ENCODE results near the gene UNC5B. TPM values are rescaled to one million over a fixed set of nuclear protein-coding genes. Genes with fewer than 3 reads are reported as not detected.

The UNC5B gene
- total RNA-seq, 1 experiment from 2014 or later, result 9.9 TPM

- peak; percentile 51 for DNase-seq (ENCODE audit: low spot score)
- CTCF ChIA-PET, result no interaction called here
- no peaks in the 10 kb centered on the region for H3K36me3 ChIP-seq (ENCODE audit: insufficient read depth, low read length, poor library complexity, severe bottlenecking)
- POLR2A ChIA-PET (ENCODE audit: low non-redundant PET), result interaction anchor here (0.7 kb wide), 1 partner anchor 860 kb away, joined by 12 read pairs; the partner anchor contains the start of gene EIF4EBP2
- no peaks in the 10 kb centered on the region for H3K27me3 ChIP-seq (replicated peaks; ENCODE audit: insufficient read depth, low read depth, low read length, poor library complexity)
- peak overlapping the region; percentile 87 for H3K27ac ChIP-seq (ENCODE audit: low read depth, low read length, poor library complexity, severe bottlenecking)
- TF ChIP-seq CTCF (conservative IDR thresholded peaks at IDR 0.05; ENCODE audit: low read depth, low read length) (no peak), EZH2 (IDR thresholded peaks at IDR 0.05; ENCODE audit: borderline replicate concordance, low read depth, low read length, poor library complexity, severe bottlenecking) (no peak)
- no TSS peak for BruUV-seq (replicated peaks)
- peaks cover 69% of the 10 kb centered on the region for H3K4me1 ChIP-seq (ENCODE audit: insufficient read depth, low read length, poor library complexity, severe bottlenecking)
- intact Hi-C loops (cut with micrococcal nuclease; ENCODE audit: unreplicated experiment), result loop anchor here (5.0 kb wide), 1 partner anchor 47 kb away; no protein-coding TSS in a partner anchor
- no peak overlapping the region for H3K4me3 ChIP-seq (ENCODE audit: low read depth, low read length, poor library complexity, severe bottlenecking)
- H3K9me3 ChIP-seq (ENCODE audit: low read depth, low read length, poor library complexity, severe bottlenecking), result no peaks in the 10 kb centered on the region
Observed at GRCh38 chr10:71264345-71265200, 52.2 kb downstream of the UNC5B start.

GRCh38 chr10:71265201-71265575, 52.8 kb downstream of the UNC5B start:
- H3K9me3 ChIP-seq (ENCODE audit: low read depth, low read length, poor library complexity, severe bottlenecking), result no peaks in the 10 kb centered on the region
- no peaks in the 10 kb centered on the region for H3K36me3 ChIP-seq (ENCODE audit: insufficient read depth, low read length, poor library complexity, severe bottlenecking)
- H3K27me3 ChIP-seq (replicated peaks; ENCODE audit: insufficient read depth, low read depth, low read length, poor library complexity), result no peaks in the 10 kb centered on the region
- intact Hi-C loops (cut with micrococcal nuclease; ENCODE audit: unreplicated experiment), result loop anchor here (5.0 kb wide), 1 partner anchor 48 kb away; no protein-coding TSS in a partner anchor
- DNase-seq (ENCODE audit: low spot score), result no peak
- peaks cover 69% of the 10 kb centered on the region for H3K4me1 ChIP-seq (ENCODE audit: insufficient read depth, low read length, poor library complexity, severe bottlenecking)
- no peak overlapping the region for H3K4me3 ChIP-seq (ENCODE audit: low read depth, low read length, poor library complexity, severe bottlenecking)
- CTCF ChIA-PET, result no interaction called here
- POLR2A ChIA-PET (ENCODE audit: low non-redundant PET), result interaction anchor here (0.7 kb wide), 1 partner anchor 861 kb away, joined by 12 read pairs; the partner anchor contains the start of gene EIF4EBP2
- peak overlapping the region; percentile 87 for H3K27ac ChIP-seq (ENCODE audit: low read depth, low read length, poor library complexity, severe bottlenecking)
- no TSS peak for BruUV-seq (replicated peaks)
- TF ChIP-seq CTCF (conservative IDR thresholded peaks at IDR 0.05; ENCODE audit: low read depth, low read length) (no peak), EZH2 (IDR thresholded peaks at IDR 0.05; ENCODE audit: borderline replicate concordance, low read depth, low read length, poor library complexity, severe bottlenecking) (no peak)

GRCh38 chr10:71265618-71266146, 53.3 kb downstream of the UNC5B start:
- ChIA-PET CTCF (no interaction called here), POLR2A (ENCODE audit: low non-redundant PET) (no interaction called here)
- Histone ChIP-seq H3K4me3 (ENCODE audit: low read depth, low read length, poor library complexity, severe bottlenecking) (no peak overlapping the region), H3K36me3 (ENCODE audit: insufficient read depth, low read length, poor library complexity, severe bottlenecking) (no peaks in the 10 kb centered on the region), H3K4me1 (ENCODE audit: insufficient read depth, low read length, poor library complexity, severe bottlenecking) (peaks cover 65% of the 10 kb centered on the region), H3K27ac (ENCODE audit: low read depth, low read length, poor library complexity, severe bottlenecking) (peak overlapping the region; percentile 87), H3K27me3 (replicated peaks; ENCODE audit: insufficient read depth, low read depth, low read length, poor library complexity) (no peaks in the 10 kb centered on the region), H3K9me3 (ENCODE audit: low read depth, low read length, poor library complexity, severe bottlenecking) (no peaks in the 10 kb centered on the region)
- intact Hi-C loops (cut with micrococcal nuclease; ENCODE audit: unreplicated experiment), result loop anchor here (5.0 kb wide), 1 partner anchor 48 kb away; no protein-coding TSS in a partner anchor
- no peak for TF ChIP-seq CTCF (conservative IDR thresholded peaks at IDR 0.05; ENCODE audit: low read depth, low read length)
- TF ChIP-seq EZH2 (IDR thresholded peaks at IDR 0.05; ENCODE audit: borderline replicate concordance, low read depth, low read length, poor library complexity, severe bottlenecking), result no peak
- no TSS peak for BruUV-seq (replicated peaks)
- DNase-seq (ENCODE audit: low spot score), result no peak

Data from A673 (cell line).